MM.1S (cell line): ENCODE measurements around the gene CD300H.

Experiments
- EZH2phosphoT487 ChIP-seq: fragments of 300-600 bp; sonication (generic); IDR thresholded peaks from 2 replicates; pipeline ENCODE4 v1.6.1; 2018; ENCODE audit warnings: antibody characterized with exemption, low read length
- TF ChIP-seq, protein P1 (sequence below): fragments of 300-600 bp; sonication (generic); IDR thresholded peaks from 2 replicates; pipeline ENCODE4 v1.5.1; 2016; ENCODE audit warnings: antibody characterized with exemption, low read length, mixed read lengths

DNA sequence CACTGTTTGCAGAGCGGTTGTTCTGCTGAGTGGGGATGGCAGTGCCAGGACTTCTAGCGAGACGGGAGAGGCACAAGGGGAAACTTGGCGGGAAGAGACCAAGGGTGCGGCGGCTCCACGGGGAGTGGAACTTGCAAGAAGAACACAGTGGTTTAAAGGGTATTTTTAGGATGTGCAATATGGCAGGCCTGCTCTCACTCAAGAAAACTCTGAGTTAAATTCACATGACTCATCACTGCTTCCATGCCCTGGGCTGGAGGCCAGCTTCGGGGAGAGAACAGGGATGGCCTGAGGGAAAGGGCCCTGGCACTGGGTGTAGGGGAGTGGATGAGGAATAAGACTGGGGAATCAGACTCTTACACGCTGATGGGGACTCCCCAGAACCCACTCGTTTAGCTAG lies 38.1 kb upstream of the CD300H start:
- TF ChIP-seq, protein P1, sequence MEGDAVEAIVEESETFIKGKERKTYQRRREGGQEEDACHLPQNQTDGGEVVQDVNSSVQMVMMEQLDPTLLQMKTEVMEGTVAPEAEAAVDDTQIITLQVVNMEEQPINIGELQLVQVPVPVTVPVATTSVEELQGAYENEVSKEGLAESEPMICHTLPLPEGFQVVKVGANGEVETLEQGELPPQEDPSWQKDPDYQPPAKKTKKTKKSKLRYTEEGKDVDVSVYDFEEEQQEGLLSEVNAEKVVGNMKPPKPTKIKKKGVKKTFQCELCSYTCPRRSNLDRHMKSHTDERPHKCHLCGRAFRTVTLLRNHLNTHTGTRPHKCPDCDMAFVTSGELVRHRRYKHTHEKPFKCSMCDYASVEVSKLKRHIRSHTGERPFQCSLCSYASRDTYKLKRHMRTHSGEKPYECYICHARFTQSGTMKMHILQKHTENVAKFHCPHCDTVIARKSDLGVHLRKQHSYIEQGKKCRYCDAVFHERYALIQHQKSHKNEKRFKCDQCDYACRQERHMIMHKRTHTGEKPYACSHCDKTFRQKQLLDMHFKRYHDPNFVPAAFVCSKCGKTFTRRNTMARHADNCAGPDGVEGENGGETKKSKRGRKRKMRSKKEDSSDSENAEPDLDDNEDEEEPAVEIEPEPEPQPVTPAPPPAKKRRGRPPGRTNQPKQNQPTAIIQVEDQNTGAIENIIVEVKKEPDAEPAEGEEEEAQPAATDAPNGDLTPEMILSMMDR: no peak
- TF ChIP-seq EZH2phosphoT487: no peak
